NCI-H146 treated with DMSO at 0.1 percent for 48 hours (cell line): ENCODE data around the gene CTTNBP2.

ENCODE experiments used
- DNase-seq: peaks from one replicate; lab custom pipeline; 2025; ENCODE audit not compliant: unreplicated experiment; lab: John Stamatoyannopoulos, UW

The CTTNBP2 gene

DNA sequence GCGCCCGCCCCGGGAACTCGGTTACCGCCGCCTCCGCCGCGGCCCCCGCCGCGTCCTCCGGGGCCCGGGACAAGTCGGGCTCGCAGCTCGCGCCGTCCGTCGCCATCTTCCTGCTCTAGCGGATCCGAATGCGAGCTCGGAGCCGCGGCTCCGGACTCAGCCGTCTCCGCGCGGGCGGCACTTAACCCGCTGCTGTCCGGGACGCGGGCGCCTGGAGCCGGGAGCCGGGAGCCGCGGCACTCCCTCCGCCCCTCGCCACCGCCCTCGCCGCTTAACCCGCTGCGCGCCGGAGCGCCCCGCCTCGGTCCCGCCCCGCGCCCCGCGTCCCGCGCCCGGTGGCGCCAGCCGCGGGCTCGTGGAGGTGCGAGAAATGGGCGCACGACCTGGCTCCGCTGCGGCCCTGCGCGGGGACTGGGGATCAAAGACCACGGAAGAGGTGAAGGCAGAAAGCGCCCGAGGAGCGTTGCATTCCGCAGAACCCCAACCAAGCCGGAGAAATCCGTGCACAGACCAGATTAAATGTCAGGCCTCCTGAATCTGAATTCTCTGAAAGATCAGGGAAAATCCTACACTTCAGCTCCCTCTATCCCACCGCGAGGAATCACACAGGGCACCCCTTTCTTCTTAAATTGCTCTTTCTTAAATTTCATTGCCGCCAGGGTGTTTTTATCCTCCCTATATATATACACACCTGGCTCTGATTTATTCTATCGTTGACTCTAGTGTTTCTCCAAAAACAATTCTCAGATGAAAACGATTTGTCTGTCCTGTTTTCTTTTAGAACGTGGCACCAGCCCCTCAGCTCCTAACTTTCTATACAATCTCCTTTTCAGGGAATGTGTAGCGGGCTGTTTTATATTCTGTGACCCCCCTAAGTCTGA is at the start of gene CTTNBP2:
CTTNBP2 (minus strand) TSS at position 132 of the 881 bp plus-strand sequence; CDS start at position 106, 26 bp downstream.
- no peak for DNase-seq

- no peak for DNase-seq
These were observed 43.1 kb upstream of the CTTNBP2 start for GRCh38 chr7:117916309-117916708.

DNA sequence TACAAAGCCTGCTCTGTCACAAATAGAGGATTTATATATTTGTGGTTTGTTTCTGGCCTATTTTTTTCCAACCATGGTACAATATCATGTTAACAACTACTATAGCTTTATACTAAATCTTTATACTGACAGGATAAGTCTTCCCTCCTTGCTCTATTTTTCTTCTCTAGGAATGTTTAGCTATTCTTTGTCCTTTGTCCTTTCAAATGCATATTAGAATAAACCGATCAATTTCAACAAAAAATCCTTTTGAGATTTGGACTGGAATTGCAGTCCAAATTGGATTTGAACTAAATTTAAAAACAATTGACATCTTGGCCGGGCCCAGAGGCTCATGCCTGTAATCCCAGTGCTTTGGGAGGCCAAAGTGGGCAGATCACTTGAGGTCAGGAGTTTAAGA is 39.2 kb upstream of the CTTNBP2 start:
- no peak for DNase-seq

DNA sequence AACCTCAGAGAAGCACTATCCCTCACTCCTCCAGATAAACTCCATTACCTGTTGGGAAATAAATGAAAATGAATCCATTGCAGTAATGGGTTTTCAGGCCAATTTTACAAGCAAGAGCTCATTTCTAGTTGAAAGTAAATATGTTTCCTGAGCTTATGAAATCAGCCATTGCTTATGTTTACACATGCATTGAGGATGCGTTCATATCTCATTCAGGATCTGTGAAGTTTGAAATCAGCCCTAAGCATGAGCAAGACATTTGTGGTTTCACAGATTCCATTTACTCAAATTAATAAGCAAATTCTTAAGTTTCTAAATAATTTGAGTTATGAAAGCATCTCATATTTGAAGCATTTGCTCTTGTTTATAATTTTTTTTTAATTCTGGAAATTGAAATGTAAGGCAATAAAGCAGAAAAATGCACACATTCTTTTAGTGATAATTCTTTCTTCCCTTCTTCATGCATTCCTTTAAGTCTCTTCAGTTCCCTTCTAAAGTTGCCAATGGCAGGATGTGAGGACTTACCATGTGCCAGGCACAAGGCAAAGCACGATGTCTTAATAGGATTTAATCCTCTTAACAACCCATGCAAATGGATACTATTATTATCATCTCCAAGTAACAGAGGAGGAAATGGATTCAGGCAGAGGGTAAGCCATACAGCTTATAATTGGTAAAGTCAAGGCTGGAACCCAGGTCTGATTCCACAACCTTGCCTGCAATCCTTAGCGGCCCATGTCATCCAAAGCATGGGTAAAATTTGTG is 35.0 kb upstream of the CTTNBP2 start:
- DNase-seq = no peak

GRCh38 chr7:117907049-117907640 is 33.9 kb upstream of the CTTNBP2 start:
- DNase-seq = no peak

DNA sequence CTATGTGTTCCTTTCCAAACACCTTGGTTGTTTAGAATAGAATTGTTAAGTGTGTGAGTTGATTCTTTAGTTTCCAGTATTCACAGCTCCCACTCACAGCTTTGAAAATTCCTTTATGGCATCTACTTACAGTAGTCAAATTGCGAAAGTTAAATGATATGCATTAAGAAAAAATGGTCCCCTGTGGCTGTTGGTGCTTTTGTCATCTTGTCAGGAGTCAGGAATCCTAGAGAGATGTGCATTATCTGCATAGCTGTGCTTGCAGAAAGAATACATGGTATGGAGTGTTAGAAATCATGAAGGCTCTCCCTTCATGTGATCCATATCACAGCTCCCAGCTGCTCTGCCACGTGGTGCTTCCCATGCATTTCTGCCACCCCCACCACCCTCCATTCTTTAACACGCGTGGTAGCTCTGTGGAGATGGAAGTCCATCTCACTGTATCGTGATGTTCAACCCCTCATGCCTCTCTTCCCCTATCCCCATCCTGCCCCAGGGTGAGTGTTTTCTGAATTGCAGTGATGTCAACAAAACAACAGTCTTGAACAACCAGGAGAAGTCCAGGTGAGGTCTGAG is 29.2 kb upstream of the CTTNBP2 start:
- DNase-seq = no peak

- no peak for DNase-seq
These were observed 28.0 kb upstream of the CTTNBP2 start for GRCh38 chr7:117901089-117901797.

DNA sequence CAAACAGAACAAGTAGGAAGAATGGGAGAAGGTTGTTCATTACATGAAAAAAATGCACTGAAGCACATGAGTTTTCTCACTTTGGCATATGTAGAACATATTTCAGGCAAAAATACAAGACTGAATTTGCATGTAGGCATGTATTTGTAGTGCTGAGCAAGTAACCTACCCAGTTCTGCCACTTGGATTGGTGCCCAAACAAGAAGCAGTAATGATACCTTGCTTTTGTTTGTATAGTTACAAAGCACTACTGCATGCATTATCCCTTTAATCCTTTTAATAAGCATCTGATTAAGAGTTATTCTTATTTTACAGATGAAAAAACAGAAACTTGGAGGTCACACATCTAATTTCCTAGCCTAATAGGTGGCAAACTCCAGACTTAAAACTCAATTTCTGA is 23.1 kb upstream of the CTTNBP2 start:
- no peak for DNase-seq

GRCh38 chr7:117895276-117895675 is 22.0 kb upstream of the CTTNBP2 start:
- DNase-seq = no peak

- DNase-seq = no peak
These were observed 20.8 kb upstream of the CTTNBP2 start for GRCh38 chr7:117894037-117894436.

GRCh38 chr7:117892821-117893220 is 19.6 kb upstream of the CTTNBP2 start:
- DNase-seq = no peak

GRCh38 chr7:117889611-117890010 is 16.4 kb upstream of the CTTNBP2 start:
- DNase-seq = no peak

- no peak for DNase-seq
These were observed 15.4 kb upstream of the CTTNBP2 start for GRCh38 chr7:117888627-117889026.

DNA sequence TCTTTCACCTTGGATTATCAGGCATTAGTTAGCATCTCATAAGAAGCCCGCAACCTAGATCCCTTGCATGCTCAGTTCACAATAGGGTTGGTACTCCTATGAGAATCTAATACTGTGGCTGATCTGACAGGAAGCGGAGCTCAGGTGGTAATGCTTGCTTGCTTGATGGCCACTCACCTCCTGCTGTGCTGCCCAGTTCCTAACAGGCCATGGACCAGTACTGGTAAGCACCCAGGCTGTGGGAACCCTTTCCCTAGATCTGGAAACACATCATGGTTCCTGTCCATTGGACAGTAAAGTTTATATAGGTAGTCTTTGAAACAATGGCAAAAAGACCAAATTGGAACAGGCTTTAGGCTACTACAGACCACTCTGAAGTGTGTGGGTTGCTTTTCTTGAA is 9.4 kb upstream of the CTTNBP2 start:
- no peak for DNase-seq

GRCh38 chr7:117876761-117877160 is 3.5 kb upstream of the CTTNBP2 start:
- no peak for DNase-seq

- no peak for DNase-seq
These were observed 2.3 kb upstream of the CTTNBP2 start for GRCh38 chr7:117875566-117875965.

DNA sequence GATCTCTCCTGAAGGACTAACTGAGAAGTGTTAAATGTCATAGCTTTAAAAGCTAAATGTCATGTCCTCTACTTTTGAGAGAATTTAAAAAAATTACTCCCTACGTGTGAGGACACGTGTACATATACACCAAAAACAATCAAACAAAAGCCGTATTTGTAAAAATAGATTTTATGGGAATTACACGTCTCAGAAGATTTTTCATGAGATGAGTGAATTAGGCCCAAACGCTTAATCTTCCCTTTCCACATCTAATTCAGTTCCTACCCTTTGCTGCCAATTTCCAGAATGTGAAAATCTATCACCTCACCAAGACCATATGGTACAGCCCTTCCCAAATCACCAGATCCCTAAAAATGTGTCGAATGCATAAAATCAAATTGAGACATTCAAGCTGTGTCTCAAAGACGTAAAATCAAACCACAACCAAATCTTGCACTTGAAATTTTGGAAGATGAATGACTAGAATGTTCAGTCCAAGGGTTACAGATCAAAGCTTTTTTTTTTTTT is 1.0 kb upstream of the CTTNBP2 start:
- DNase-seq = no peak

- no peak for DNase-seq
These were observed 506 bp downstream of the CTTNBP2 start for GRCh38 chr7:117872561-117873309.

DNA sequence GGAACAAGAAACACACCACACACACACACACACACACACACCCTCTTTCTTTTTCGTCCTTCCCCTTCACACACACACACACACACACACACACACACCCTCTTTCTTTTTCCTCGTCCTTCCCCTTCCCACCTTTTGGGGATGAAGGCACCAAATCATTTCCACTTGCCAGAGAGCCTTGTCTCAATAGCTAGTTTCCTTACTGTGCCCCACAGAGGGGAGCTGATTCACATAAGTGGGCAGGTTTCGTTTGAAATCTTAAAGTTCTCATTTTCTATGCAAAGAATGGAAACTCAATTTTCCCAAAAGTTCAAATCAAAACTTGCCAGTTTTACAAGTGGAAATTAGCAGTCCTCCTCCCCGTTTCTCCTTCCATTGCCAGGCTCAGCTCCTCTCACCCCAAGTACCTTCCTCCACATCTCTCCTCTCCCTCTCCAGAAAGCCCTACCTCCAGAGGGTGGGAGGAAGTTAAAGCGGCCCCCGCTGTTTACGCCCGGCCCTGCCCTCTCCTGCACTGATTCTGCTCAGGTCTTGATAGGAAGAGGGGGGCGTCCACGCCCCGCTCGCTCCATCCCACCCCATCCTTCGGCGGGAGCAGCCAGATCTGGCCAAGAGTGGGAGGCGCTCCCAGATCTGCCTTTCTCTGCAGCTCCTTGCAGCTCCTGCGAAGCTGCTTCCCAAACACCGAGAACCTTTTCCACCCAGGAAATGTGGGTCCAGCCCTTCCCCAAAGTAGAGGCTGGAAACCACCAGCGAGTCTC is 1.3 kb downstream of the CTTNBP2 start:
- DNase-seq = no peak
